GM12865 (cell line): Measurements from ENCODE around the gene TUNAR.

Experiments
- DNase-seq: peaks from one replicate; pipeline ENCODE4 v3.0.0; 2010; ENCODE audit warnings: low read depth
- H3K4me3 ChIP-seq: 2 replicates; pipeline ENCODE4 v1.5.1; 2011; ENCODE audit warnings: mild to moderate bottlenecking, low read depth, low read length, control low read depth
- TF ChIP-seq, protein P1 (sequence below): IDR thresholded peaks from 2 replicates; pipeline ENCODE4 v1.5.1; 2011; ENCODE audit warnings: low read length, control low read depth, low read depth, inconsistent platforms; ENCODE audit not compliant: insufficient read depth; ENCODE audit errors: missing control alignments

Gene TUNAR

DNA sequence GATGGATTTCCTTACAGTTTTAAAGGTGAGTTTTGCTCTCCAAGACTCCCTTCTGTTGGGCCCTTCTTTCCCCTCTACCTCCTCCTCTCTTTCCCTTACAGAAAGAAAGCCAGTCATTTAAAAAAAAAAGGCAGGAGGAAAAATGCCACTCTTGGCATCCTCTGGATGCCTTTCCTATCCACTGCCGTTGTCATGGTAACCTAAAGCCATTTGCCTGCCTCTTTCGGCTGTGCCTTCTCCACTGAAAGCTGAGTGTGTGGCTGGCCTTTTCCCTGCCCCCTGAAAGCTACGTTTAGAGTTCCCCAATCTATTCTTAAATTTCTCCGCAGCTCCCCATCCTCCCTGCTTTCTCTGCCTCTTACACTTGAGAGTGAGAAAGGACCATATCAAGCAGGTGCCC lies 67.1 kb downstream of the TUNAR start:
- DNase-seq, result no peak
- TF ChIP-seq, protein P1, sequence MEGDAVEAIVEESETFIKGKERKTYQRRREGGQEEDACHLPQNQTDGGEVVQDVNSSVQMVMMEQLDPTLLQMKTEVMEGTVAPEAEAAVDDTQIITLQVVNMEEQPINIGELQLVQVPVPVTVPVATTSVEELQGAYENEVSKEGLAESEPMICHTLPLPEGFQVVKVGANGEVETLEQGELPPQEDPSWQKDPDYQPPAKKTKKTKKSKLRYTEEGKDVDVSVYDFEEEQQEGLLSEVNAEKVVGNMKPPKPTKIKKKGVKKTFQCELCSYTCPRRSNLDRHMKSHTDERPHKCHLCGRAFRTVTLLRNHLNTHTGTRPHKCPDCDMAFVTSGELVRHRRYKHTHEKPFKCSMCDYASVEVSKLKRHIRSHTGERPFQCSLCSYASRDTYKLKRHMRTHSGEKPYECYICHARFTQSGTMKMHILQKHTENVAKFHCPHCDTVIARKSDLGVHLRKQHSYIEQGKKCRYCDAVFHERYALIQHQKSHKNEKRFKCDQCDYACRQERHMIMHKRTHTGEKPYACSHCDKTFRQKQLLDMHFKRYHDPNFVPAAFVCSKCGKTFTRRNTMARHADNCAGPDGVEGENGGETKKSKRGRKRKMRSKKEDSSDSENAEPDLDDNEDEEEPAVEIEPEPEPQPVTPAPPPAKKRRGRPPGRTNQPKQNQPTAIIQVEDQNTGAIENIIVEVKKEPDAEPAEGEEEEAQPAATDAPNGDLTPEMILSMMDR, result no peak
- no peak overlapping the region for H3K4me3 ChIP-seq

DNA sequence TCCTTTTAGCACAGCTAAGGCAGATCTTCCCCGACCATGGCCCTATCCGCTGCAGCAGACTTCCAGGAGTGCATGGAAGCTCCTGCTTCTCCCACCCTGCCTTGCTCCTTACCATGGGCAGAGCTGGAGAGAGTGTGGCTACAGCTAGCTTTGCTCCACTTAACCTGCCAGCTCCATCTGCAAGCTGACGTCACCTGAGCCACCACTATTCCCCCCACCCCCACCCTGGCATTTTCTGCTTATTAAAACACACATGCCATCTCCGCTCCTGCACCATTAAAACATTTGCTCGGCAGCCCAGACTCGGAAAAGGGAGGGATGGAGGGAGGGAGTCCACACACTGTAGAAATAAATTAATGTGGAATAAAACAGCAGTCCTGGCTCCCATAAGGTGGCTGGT lies 67.8 kb downstream of the TUNAR start:
- no peak overlapping the region for H3K4me3 ChIP-seq
- TF ChIP-seq, protein P1, result no peak
- DNase-seq, result no peak

DNA sequence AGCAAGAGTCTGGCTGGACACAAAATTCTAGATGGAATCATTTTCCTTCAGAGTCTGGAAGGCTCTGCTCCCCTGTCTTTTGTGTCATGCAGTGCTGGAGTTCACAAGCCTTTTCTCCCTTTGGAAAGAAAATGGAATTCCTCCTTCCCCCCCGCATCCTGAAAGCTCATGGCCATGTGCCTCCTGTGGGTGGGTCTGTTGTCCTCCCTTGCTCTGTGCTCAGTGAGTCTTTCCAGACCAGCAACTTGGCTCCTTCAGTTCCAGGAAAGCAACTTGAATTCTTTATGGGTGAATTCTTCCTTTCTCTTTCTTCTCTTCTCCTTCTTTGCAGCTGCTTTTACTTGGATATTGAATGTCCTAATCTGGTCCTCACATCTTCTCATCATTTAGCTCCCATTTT lies 70.2 kb downstream of the TUNAR start:
- H3K4me3 ChIP-seq, result no peak overlapping the region
- DNase-seq, result no peak
- TF ChIP-seq, protein P1, result no peak

DNA sequence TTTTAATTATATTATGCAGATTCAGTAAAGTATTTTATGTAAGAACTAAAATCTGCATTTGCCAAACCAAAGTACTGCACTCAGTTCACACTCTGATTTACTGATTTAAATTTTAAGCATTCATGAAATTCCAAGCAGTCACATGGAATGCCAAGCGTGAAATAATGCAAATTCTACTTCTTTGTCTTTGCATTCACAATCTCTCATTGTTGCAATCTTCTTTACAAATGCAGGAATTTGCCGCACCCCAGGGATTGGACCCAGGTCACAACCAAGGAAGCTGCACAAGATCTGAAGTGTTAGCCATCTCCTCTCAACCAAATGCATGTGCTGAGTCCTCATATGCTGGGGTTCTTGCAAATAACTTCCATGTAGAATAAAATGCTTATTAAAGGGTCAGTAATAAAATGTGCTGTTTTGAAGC lies 71.9 kb downstream of the TUNAR start:
- TF ChIP-seq, protein P1, result no peak
- no peak for DNase-seq
- H3K4me3 ChIP-seq, result no peak overlapping the region

DNA sequence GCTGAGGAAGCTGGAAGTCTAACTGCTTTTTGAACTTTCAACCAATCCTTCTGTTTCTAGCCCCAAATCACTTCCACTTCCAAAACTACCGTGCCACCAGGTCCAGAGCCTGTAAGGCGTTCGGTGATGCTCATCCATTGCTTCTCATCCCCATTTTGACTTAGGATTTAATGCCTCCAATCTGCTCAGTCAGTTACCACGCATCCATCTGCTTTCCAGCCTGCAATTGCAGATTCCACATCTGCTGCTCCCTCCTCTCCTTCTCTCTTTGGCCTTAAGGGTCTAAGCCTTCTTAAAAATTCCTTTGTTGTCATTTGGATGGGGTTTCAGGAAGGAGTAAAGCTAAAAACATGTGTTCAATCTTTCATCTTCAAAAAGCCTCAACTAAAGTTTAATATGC lies 74.7 kb downstream of the TUNAR start:
- TF ChIP-seq, protein P1, result no peak
- no peak overlapping the region for H3K4me3 ChIP-seq
- no peak for DNase-seq

DNA sequence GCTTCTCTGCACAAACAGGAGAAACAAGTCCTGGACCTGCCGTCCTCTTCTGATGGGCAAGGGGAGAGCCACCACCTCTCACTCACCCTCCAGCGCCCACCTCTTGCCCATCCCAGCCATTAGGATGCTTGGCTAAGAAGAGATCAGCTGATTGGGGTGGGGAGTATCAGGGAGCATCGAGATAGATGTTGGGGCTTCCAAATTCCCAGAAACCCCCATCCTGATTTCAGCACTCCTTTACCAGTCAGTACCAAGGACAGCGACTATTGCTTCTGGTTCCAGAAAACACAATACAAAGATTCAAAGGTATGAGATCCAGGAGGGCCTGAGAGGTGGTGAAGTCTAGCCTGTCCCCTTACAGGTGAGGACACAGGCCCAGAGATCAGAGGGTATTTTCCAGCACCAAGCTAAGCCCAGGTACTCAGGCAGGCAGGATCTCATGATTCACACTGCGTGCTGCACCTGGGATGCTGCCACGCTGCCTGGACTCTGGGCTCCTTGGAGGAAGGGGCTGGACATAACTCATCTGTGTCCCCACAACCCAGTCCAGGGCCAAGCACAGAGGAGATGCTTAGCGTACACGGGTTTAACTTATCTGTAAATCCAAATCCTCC lies 76.6 kb downstream of the TUNAR start:
- TF ChIP-seq, protein P1, result no peak
- H3K4me3 ChIP-seq, result no peak overlapping the region
- no peak for DNase-seq
